Vagina (tissue), 2 donors: ENCODE results near the gene WWOX. TPM values are rescaled to one million over a fixed set of nuclear protein-coding genes. Genes with fewer than 3 reads are reported as not detected.

Experiments
- DNase-seq, 2 donors: peaks; one replicate each; pipeline ENCODE4 v3.0.0-alpha.2; 2017; ENCODE audit errors: extremely low spot score in 2 of 2
- H3K27ac ChIP-seq: fragments of 200-600 bp; sonication (generic); one replicate; pipeline ENCODE4 v1.5.1; 2019
- H3K27me3 ChIP-seq: fragments of 200-600 bp; sonication (generic); one replicate; pipeline ENCODE4 v1.5.1; 2019
- H3K36me3 ChIP-seq, 2 donors: fragments of 200-600 bp; sonication (generic); one replicate each; pipeline ENCODE4 v1.5.1; 2017 to 2019
- H3K4me1 ChIP-seq: fragments of 200-600 bp; sonication (generic); one replicate; pipeline ENCODE4 v1.5.1; 2019
- H3K4me3 ChIP-seq, 2 donors: fragments of 200-600 bp; sonication (generic); 1 replicate in 1 of 2; 2 replicates in 1 of 2; pipeline ENCODE4 v1.5.1; 2016 to 2019
- H3K9me3 ChIP-seq: fragments of 200-600 bp; sonication (generic); one replicate; pipeline ENCODE4 v1.5.1; 2019
- CTCF ChIP-seq, 3 experiments: fragments of 450-650 bp in 2 of 3; fragments of 200-600 bp in 1 of 3; sonication (generic) in 1 of 3; IDR thresholded peaks; one replicate each; pipeline ENCODE4 v1.5.1; 2017 to 2019; ENCODE audit warnings: antibody characterized with exemption in 3 of 3, mild to moderate bottlenecking in 2 of 3, moderate library complexity in 2 of 3
- POLR2A ChIP-seq, 2 donors: fragments of 450-650 bp; IDR thresholded peaks; one replicate each; pipeline ENCODE4 v1.6.1; 2017; ENCODE audit warnings: antibody characterized with exemption in 2 of 2, mild to moderate bottlenecking in 2 of 2, moderate library complexity in 2 of 2
- POLR2AphosphoS5 ChIP-seq, 2 donors: sonication (generic); formaldehyde crosslinking; IDR thresholded peaks; one replicate each; pipeline ENCODE4 v1.9.0; 2017; ENCODE audit warnings: antibody characterized with exemption in 2 of 2, mild to moderate bottlenecking in 2 of 2, low read depth in 1 of 2; ENCODE audit not compliant: insufficient read depth in 1 of 2
- intact Hi-C: fragments of 100-400 bp; cut with DNase I; formaldehyde crosslinking; loops from one replicate; pipeline ENCODE4 v1.15.1; 2023
- total RNA-seq: library from RNA; depleted of rRNA; stranded (reverse); fragments of >200 nt; gene quantifications from one replicate; pipeline ENCODE4 v1.2.3, GENCODE V29; 2016

WWOX gene
- total RNA-seq, 1 donor from 2014 or later: 33.1 TPM

- H3K36me3 ChIP-seq: no peaks in the 10 kb centered on the region
- H3K9me3 ChIP-seq: no peaks in the 10 kb centered on the region
- H3K4me3 ChIP-seq: no peak overlapping the region
- intact Hi-C loops: no loop called here
- DNase-seq: no peak
- TF ChIP-seq CTCF (IDR thresholded peaks at IDR 0.05) (no peak), POLR2AphosphoS5 (IDR thresholded peaks at IDR 0.05; ENCODE audit: insufficient read depth in 1 of 2, low read depth in 1 of 2) (no peak), POLR2A (IDR thresholded peaks at IDR 0.05) (no peak)
- no peaks in the 10 kb centered on the region for H3K27me3 ChIP-seq
- H3K4me1 ChIP-seq: no peaks in the 10 kb centered on the region
- no peak overlapping the region for H3K27ac ChIP-seq
Observed at GRCh38 chr16:79171504-79171903, 1072.0 kb downstream of the WWOX start.

GRCh38 chr16:79171931-79172705 lies 1072.7 kb downstream of the WWOX start:
- H3K27me3 ChIP-seq: no peaks in the 10 kb centered on the region
- no peaks in the 10 kb centered on the region for H3K9me3 ChIP-seq
- TF ChIP-seq CTCF (IDR thresholded peaks at IDR 0.05) (no peak), POLR2AphosphoS5 (IDR thresholded peaks at IDR 0.05; ENCODE audit: insufficient read depth in 1 of 2, low read depth in 1 of 2) (no peak), POLR2A (IDR thresholded peaks at IDR 0.05) (no peak)
- no peak overlapping the region for H3K27ac ChIP-seq
- no peaks in the 10 kb centered on the region for H3K4me1 ChIP-seq
- intact Hi-C loops: no loop called here
- no peak overlapping the region for H3K4me3 ChIP-seq
- no peaks in the 10 kb centered on the region for H3K36me3 ChIP-seq
- DNase-seq: no peak

GRCh38 chr16:79172976-79173500 lies 1073.6 kb downstream of the WWOX start:
- H3K9me3 ChIP-seq: no peaks in the 10 kb centered on the region
- H3K36me3 ChIP-seq: no peaks in the 10 kb centered on the region
- TF ChIP-seq POLR2A (IDR thresholded peaks at IDR 0.05) (no peak), POLR2AphosphoS5 (IDR thresholded peaks at IDR 0.05; ENCODE audit: insufficient read depth in 1 of 2, low read depth in 1 of 2) (no peak), CTCF (IDR thresholded peaks at IDR 0.05) (no peak)
- intact Hi-C loops: no loop called here
- H3K27ac ChIP-seq: no peak overlapping the region
- no peak for DNase-seq
- H3K4me1 ChIP-seq: no peaks in the 10 kb centered on the region
- no peak overlapping the region for H3K4me3 ChIP-seq
- H3K27me3 ChIP-seq: no peaks in the 10 kb centered on the region

- no peaks in the 10 kb centered on the region for H3K27me3 ChIP-seq
- TF ChIP-seq POLR2AphosphoS5 (IDR thresholded peaks at IDR 0.05; ENCODE audit: insufficient read depth in 1 of 2, low read depth in 1 of 2): no peak
- no peak for TF ChIP-seq CTCF (IDR thresholded peaks at IDR 0.05)
- TF ChIP-seq POLR2A (IDR thresholded peaks at IDR 0.05): no peak
- intact Hi-C loops: no loop called here
- no peak overlapping the region for H3K27ac ChIP-seq
- H3K36me3 ChIP-seq: no peaks in the 10 kb centered on the region
- no peak for DNase-seq
- H3K9me3 ChIP-seq: no peaks in the 10 kb centered on the region
- no peak overlapping the region for H3K4me3 ChIP-seq
- no peaks in the 10 kb centered on the region for H3K4me1 ChIP-seq
Observed at GRCh38 chr16:79173919-79174318, 1074.5 kb downstream of the WWOX start.
